MM.1S (cell line): ENCODE data around the gene SKIDA1.

Experiments
- EZH2 ChIP-seq: fragments of 300-600 bp; sonication (generic); optimal IDR thresholded peaks from 2 replicates; pipeline ENCODE3; 2017; ENCODE audit warnings: low read depth, mild to moderate bottlenecking, antibody characterized with exemption, low read length, mixed read lengths
- EZH2phosphoT487 ChIP-seq: fragments of 300-600 bp; sonication (generic); IDR thresholded peaks from 2 replicates; pipeline ENCODE4 v1.6.1; 2018; ENCODE audit warnings: antibody characterized with exemption, low read length
- TF ChIP-seq, protein P1 (sequence below): fragments of 300-600 bp; sonication (generic); IDR thresholded peaks from 2 replicates; pipeline ENCODE4 v1.5.1; 2016; ENCODE audit warnings: antibody characterized with exemption, low read length, mixed read lengths

DNA sequence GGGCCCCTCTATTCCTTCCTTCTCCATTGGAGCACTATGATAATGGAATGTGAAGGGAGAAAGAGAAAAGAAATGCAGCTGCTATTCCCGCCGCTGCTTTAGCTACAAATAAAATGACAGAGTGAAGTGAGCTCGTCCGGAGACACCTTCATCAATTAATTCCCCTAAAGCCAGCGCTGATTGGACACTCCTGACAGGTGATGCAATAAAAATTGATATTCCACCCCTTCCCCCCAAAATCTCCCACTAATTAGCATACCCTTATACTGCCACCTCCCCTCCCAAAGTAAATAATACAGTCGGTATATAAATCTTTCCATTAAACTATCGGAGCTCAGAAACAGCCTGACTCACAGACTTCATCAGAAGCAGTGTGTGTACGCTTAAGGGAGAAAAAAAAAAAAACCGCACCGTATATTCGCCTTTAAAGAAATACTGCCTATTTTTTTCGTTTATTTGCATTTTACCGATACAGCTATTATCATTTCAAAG, 7.3 kb downstream of the SKIDA1 start:
- TF ChIP-seq, protein P1, sequence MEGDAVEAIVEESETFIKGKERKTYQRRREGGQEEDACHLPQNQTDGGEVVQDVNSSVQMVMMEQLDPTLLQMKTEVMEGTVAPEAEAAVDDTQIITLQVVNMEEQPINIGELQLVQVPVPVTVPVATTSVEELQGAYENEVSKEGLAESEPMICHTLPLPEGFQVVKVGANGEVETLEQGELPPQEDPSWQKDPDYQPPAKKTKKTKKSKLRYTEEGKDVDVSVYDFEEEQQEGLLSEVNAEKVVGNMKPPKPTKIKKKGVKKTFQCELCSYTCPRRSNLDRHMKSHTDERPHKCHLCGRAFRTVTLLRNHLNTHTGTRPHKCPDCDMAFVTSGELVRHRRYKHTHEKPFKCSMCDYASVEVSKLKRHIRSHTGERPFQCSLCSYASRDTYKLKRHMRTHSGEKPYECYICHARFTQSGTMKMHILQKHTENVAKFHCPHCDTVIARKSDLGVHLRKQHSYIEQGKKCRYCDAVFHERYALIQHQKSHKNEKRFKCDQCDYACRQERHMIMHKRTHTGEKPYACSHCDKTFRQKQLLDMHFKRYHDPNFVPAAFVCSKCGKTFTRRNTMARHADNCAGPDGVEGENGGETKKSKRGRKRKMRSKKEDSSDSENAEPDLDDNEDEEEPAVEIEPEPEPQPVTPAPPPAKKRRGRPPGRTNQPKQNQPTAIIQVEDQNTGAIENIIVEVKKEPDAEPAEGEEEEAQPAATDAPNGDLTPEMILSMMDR = no peak
- TF ChIP-seq EZH2phosphoT487 (no peak), EZH2 (no peak)
